ENCODE data around the gene LRRTM3.

- TF ChIP-seq EZH2 (optimal IDR thresholded peaks at IDR 0.05; ENCODE audit: low read depth, low read length) (no peak), CTCF (IDR thresholded peaks at IDR 0.05; ENCODE audit: low read length) (no peak)
Observed at GRCh38 chr10:67011981-67012380, 86.1 kb downstream of the LRRTM3 start.

Data from MM.1S (cell line).